Measurements from ENCODE around the gene TSPAN9. TPM values are rescaled to one million over a fixed set of nuclear protein-coding genes. Genes with fewer than 3 reads are reported as not detected.

Gene TSPAN9
- polyA plus RNA-seq, 3 donors = 0.15 to 0.34 (median 0.25) TPM

DNA sequence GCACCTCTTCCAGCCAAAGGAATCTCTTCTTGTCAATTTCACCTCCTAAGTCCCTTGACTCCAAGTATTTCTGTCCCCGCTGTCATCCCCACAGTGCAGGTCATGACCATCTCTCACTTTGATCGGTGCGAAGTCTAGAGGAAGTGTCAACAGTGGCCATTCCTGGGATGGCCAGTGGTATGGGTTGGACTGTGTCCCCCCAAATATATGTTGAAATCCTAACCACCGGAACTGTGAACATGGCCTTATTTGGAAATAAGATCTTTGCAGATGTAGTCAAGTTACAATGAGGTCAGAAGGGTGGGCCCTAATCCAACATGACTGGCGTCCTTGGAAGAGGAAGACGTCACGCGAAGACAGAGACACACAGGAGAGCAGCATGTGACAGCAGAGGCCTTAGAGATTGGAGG, 257.9 kb downstream of the TSPAN9 start:
- Histone ChIP-seq H3K9me3 (replicated peaks in 1 of 2; ENCODE audit: control insufficient read depth in 1 of 2, insufficient read depth in 1 of 2, low read length in 2 of 2) (no peaks in the 10 kb centered on the region), H3K9ac (ENCODE audit: insufficient read depth, low read length, poor library complexity, severe bottlenecking) (no peak overlapping the region), H3K4me2 (replicated peaks; ENCODE audit: extremely low read depth, low read length, poor library complexity, severe bottlenecking) (no peak overlapping the region), H4K20me1 (ENCODE audit: insufficient read depth, low read length) (no peaks in the 10 kb centered on the region), H3K4me1 (ENCODE audit: control insufficient read depth in 1 of 2, insufficient read depth in 2 of 2, low read length in 2 of 2) (no peaks in the 10 kb centered on the region), H3K36me3 (replicated peaks in 1 of 2; ENCODE audit: control insufficient read depth in 1 of 2, insufficient read depth in 2 of 2, low read length in 2 of 2) (no peaks in the 10 kb centered on the region), H3K27ac (ENCODE audit: low read depth in 1 of 2, low read length in 2 of 2) (no peak overlapping the region), H2AFZ (ENCODE audit: insufficient read depth, low read depth, low read length, poor library complexity, severe bottlenecking) (no peak overlapping the region), H3K4me3 (replicated peaks in 1 of 3; ENCODE audit: low read depth in 2 of 3, low read length in 3 of 3) (no peak overlapping the region), H3K27me3 (ENCODE audit: control insufficient read depth in 2 of 2, insufficient read depth in 2 of 2, low read length in 2 of 2) (no peaks in the 10 kb centered on the region), H3K79me2 (ENCODE audit: insufficient read depth, low read length) (no peaks in the 10 kb centered on the region)
- 92% methylated on average over 3 of the region's 8 CpGs for WGBS (ENCODE audit: insufficient coverage)
- Mint-ChIP-seq H3K9me3 (peaks cover 0 to 4% (median 0%) of the 10 kb centered on the region in 7 donors), H3K27ac (no peak overlapping the region), H3K36me3 (no peaks in the 10 kb centered on the region), H3K4me3 (no peak overlapping the region), H3K4me1 (no peaks in the 10 kb centered on the region), H3K27me3 (ENCODE audit: low read depth in 3 of 3) (peaks cover 3 to 18% (median 8%) of the 10 kb centered on the region in 3 donors)
- no peak for DNase-seq
- TF ChIP-seq, protein P1, sequence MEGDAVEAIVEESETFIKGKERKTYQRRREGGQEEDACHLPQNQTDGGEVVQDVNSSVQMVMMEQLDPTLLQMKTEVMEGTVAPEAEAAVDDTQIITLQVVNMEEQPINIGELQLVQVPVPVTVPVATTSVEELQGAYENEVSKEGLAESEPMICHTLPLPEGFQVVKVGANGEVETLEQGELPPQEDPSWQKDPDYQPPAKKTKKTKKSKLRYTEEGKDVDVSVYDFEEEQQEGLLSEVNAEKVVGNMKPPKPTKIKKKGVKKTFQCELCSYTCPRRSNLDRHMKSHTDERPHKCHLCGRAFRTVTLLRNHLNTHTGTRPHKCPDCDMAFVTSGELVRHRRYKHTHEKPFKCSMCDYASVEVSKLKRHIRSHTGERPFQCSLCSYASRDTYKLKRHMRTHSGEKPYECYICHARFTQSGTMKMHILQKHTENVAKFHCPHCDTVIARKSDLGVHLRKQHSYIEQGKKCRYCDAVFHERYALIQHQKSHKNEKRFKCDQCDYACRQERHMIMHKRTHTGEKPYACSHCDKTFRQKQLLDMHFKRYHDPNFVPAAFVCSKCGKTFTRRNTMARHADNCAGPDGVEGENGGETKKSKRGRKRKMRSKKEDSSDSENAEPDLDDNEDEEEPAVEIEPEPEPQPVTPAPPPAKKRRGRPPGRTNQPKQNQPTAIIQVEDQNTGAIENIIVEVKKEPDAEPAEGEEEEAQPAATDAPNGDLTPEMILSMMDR (IDR thresholded peaks at IDR 0.05) = no peak
- intact Hi-C loops (cut with micrococcal nuclease) = no loop called here

Small RNA genes within 50 kb of the gene (small RNA-seq; reads per million reads assigned to genes)
- gene AC005912.1 (ENCODE audit: insufficient read length, low read depth) (not detected), gene RF00017 (ENCODE audit: insufficient read length, low read depth) (not detected)

Other genes with a start within 250 kb of the TSPAN9 start
- gene NRIP2, start 242.3 kb upstream of the TSPAN9 start, polyA plus RNA-seq = under 1 TPM in 2 of 3 donors, not detected in 1; 0.19 to 0.24 TPM
- not detected for gene TEX52, start 220.3 kb upstream of the TSPAN9 start, polyA plus RNA-seq
- gene FOXM1, start 200.2 kb upstream of the TSPAN9 start, polyA plus RNA-seq = under 1 TPM in 1 of 3 donors, not detected in 2; 0.03 TPM
- 10 to 100 TPM; 10.2 to 24.7 (median 19.8) TPM for gene RHNO1, start 200.2 kb upstream of the TSPAN9 start, polyA plus RNA-seq
- 1 to 10 TPM; 1.7 to 3.6 (median 2.3) TPM for gene TULP3, start 186.5 kb upstream of the TSPAN9 start, polyA plus RNA-seq
- not detected for gene TEAD4, start 118.0 kb upstream of the TSPAN9 start, polyA plus RNA-seq